GM20000 (cell line): ENCODE data around the gene CASK.
A peak's percentile ranks its signal among the peaks of the same experiment; 100 is the strongest.

ENCODE experiments used
- DNase-seq: peaks from one replicate; pipeline ENCODE4 v3.0.0; 2012; ENCODE audit warnings: low spot score
- TF ChIP-seq, protein P1 (sequence below): IDR thresholded peaks from 2 replicates; pipeline ENCODE4 v1.5.1; 2012; ENCODE audit warnings: mild to moderate bottlenecking, control low read depth; ENCODE audit errors: extremely low read depth, missing control alignments

The CASK gene

DNA sequence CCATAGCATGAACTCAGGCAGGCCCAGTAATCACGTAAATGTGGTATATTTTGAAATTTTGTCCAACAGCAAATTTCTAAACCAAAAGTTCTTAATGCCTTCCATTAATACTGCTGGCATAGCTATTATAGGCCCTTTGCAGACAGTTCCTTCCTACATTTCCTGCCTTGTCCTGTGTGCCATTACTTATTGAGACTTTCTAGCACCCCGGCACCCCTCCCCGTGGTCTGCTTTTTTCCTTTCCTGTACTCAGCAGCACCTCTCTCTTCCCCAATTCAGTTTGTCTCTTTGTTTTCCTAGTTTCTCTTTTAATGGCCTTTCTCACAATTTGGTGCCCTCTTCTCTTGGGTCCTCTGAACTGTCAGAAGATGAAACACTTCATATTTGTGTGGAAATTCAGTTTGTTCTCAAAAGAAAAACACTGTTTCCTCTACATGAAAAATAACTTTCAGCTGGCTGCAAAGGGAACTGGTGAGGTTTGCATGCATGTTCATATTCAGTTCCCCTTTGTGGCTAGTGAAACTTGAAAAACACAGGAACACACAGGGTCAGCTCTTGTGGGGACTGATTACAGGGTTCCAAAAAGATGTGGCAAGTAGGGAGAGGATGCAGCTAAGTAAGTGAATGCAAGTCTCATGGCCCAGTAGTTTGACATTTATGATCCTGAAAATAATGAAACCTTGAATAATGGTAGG lies 217.5 kb downstream of the CASK start:
- TF ChIP-seq, protein P1, sequence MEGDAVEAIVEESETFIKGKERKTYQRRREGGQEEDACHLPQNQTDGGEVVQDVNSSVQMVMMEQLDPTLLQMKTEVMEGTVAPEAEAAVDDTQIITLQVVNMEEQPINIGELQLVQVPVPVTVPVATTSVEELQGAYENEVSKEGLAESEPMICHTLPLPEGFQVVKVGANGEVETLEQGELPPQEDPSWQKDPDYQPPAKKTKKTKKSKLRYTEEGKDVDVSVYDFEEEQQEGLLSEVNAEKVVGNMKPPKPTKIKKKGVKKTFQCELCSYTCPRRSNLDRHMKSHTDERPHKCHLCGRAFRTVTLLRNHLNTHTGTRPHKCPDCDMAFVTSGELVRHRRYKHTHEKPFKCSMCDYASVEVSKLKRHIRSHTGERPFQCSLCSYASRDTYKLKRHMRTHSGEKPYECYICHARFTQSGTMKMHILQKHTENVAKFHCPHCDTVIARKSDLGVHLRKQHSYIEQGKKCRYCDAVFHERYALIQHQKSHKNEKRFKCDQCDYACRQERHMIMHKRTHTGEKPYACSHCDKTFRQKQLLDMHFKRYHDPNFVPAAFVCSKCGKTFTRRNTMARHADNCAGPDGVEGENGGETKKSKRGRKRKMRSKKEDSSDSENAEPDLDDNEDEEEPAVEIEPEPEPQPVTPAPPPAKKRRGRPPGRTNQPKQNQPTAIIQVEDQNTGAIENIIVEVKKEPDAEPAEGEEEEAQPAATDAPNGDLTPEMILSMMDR, result no peak
- DNase-seq, result peak; percentile 7

DNA sequence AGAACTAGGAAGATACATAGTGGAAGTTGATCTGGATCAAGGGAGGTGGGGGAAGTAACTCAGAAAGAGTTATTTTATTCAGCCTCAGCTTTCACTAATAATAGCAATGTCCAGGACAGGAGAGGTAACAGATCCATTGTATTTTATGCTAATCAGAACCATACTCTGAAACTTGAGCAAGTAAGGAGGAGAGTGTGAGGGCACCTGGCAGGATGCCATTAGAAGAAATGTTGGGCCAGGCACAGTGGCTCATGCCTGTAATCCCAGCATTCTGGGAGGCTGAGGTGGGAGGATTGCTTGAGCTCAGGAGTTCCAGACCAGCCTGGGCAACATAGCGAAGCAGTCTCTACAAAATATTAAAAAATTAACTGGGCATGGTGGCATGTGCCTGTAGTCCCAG lies 218.3 kb downstream of the CASK start:
- no peak for DNase-seq
- TF ChIP-seq, protein P1, result no peak

DNA sequence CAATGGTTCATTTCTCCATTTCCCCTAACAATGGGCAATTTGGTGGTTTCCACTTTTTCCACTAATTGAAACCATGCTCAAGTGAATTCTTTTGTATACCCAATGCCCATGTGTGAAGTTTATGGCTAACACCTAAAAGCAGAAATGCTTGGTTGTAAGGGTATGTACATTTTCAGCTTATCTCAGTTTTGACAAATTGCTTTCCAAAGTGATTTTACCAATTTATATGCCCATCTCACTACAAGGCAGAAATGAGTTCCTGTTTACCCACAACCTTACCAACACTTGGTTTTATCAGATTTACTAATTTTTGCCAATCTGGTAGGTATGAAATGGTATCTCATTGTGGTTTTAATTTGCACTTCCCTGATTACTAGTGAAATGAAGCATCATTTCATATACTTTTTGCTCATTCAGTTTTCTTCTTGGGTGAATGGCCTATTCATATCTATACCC lies 219.8 kb downstream of the CASK start:
- TF ChIP-seq, protein P1, result no peak
- no peak for DNase-seq

DNA sequence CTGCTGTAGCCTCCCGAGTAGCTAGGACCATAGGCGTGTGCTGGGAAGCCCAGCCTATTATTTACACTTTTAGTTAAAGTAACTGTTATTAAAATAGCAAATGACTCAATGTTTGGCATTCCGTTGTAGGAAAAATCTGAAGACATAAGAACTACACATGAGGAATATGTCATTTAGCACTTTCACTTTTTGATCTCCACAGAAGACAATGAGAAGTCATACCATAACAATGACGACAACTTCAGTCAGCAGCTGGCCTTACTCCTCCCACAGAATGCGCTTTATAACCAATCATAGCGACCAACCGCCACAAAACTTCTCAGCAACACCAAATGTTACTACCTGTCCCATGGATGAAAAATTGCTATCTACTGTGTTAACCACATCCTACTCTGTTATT lies 227.9 kb downstream of the CASK start:
- no peak for DNase-seq
- TF ChIP-seq, protein P1, result no peak

DNA sequence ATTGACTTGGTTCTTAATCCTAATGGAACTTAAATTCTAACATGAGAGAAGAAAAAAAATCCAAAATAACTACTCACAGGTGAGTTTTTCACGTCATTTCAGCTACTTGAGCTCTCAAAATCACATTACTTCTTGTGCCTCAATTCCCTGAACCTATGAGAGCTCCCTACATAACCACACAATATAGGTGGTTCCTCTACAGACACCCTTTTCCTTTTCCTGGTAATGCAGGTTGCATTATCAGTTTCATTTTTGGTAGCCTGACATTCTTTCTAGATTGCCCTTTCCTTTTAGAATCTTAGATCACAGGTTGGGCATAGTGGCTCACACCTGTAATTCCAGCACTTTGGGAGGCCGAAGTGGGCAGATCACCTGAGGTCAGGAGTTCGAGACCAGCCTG lies 230.3 kb downstream of the CASK start:
- no peak for DNase-seq
- TF ChIP-seq, protein P1, result no peak

DNA sequence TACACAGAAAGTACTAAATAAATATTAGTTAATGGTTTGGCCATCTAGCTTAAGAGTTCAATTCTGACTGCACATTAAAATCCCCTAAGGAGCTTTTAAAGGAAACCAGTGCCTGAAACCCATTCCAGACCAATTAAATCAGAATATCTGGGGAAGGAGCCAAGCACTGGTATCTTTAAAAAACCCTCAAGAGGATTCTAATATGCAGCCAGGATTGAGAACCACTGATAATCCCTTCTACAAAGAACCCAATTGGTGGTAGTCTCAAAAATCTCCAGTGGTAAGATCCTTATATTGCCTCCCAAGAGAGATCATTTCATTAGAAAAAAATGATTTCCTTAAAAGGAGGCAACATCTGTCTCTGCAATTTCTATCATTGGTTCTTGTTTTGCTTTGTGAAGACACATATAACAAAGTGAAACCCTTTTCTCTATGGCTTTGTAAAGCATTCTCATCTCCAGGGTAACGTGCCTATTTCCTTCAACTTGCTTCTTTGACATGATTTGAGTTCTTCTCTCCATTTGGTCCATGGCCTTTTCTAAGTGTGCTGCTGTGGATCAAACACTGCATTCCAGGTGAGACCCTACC lies 231.1 kb downstream of the CASK start:
- TF ChIP-seq, protein P1, result no peak

DNA sequence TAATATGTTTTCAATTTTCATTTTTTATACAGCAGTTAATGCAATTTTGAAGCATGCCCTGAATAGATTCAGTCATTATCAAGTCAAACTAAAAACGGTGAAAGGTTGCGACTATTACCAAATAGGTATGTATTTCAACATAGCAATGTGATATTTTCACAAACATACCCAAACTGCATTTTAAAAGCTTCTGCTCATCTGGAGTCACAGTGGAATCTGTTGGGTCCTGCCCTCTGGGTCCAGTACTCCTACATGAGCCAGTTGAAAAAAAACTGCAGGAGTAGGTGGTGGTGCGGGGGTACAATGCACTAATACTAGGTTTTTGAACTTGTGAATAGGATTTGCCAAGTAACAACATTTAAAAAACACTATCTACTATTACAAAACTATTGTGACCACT lies 233.6 kb downstream of the CASK start:
- no peak for DNase-seq
- TF ChIP-seq, protein P1, result no peak

More for the DNA sequence above, 231.1 kb downstream of the CASK start:
- no peak for DNase-seq
